Measurements from ENCODE around the gene ARHGAP40. TPM values are rescaled to one million over a fixed set of nuclear protein-coding genes. Genes with fewer than 3 reads are reported as not detected.

The ARHGAP40 gene
- total and polyA plus RNA-seq, 2 of the 8 experiments (the other 6 are each of a cell fraction or from before 2014, with no cell fraction given), result 0.74 to 1.4 TPM

DNA sequence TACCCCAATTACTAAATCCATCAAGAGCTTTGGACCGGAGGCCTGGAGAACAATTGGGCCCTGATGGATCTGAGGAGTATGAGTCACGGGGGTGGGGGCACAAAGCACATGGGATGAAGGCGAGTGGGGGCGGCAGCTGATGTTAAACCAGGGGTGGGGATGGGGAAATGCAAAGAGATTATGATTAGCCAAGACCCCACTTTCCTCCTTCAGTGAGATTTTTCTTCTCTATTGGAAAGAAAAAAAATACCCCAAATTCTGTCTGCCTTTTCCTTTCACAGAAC lies 57.9 kb downstream of the ARHGAP40 start:
- Histone ChIP-seq H3K27ac (ENCODE audit: low read depth, low read length) (no peak overlapping the region), H3K4me3 (ENCODE audit: extremely low read depth in 1 of 4, insufficient read depth in 2 of 4, low read depth in 3 of 4, low read length in 4 of 4) (no peak overlapping the region), H4K20me1 (replicated peaks in 1 of 2; ENCODE audit: control insufficient read depth in 1 of 2, insufficient read depth in 2 of 2, low read length in 2 of 2) (no peaks in the 10 kb centered on the region), H4K8ac (ENCODE audit: extremely low read depth, insufficient read depth, low read length) (no peak overlapping the region), H3K4me1 (replicated peaks in 1 of 4; ENCODE audit: control insufficient read depth in 3 of 4, insufficient read depth in 4 of 4, low read length in 3 of 4) (peaks cover 0 to 7% (median 2%) of the 10 kb centered on the region in 4 experiments; a peak in 3 of 7 replicates), H2BK120ac (replicated peaks; ENCODE audit: low read depth, low read length) (no peak overlapping the region), H3K9me3 (ENCODE audit: insufficient read depth in 2 of 2, low read depth in 1 of 2, low read length in 1 of 2) (no peaks in the 10 kb centered on the region), H3K79me1 (ENCODE audit: low read depth, low read length) (no peaks in the 10 kb centered on the region), H3K23me2 (ENCODE audit: low read depth, low read length) (no peaks in the 10 kb centered on the region), H4K91ac (replicated peaks; ENCODE audit: insufficient read length, low read length) (no peak overlapping the region), H3K27me3 (replicated peaks in 1 of 4; ENCODE audit: control insufficient read depth in 3 of 4, extremely low read depth in 1 of 4, insufficient read depth in 3 of 4, low read length in 3 of 4) (peaks cover 0 to 2% (median 0%) of the 10 kb centered on the region in 4 experiments; a peak in 4 of 7 replicates), H2BK5ac (ENCODE audit: low read depth, low read length) (no peak overlapping the region), H3K14ac (ENCODE audit: insufficient read length) (no peak overlapping the region), H3K4me2 (ENCODE audit: insufficient read depth in 1 of 2, low read depth in 2 of 2, low read length in 2 of 2) (no peak overlapping the region; a peak in 1 of 4 replicates), H3K9ac (replicated peaks in 1 of 4; ENCODE audit: extremely low read depth in 1 of 4, low read depth in 3 of 4, low read length in 3 of 4) (no peak overlapping the region), H2BK12ac (ENCODE audit: low read depth, low read length) (no peak overlapping the region), H3K23ac (ENCODE audit: insufficient read length) (no peak overlapping the region), H3K56ac (replicated peaks; ENCODE audit: insufficient read length, low read depth, low read length) (no peak overlapping the region), H4K5ac (ENCODE audit: insufficient read length, low read depth, low read length) (no peak overlapping the region), H3K79me2 (ENCODE audit: control insufficient read depth in 1 of 2, insufficient read depth in 2 of 2, low read length in 2 of 2) (no peaks in the 10 kb centered on the region), H2AFZ (ENCODE audit: low read length) (no peak overlapping the region), H3K18ac (ENCODE audit: extremely low read depth, low read length) (no peak overlapping the region), H2BK20ac (ENCODE audit: low read length) (no peak overlapping the region), H2BK15ac (ENCODE audit: low read length) (no peak overlapping the region), H3K36me3 (ENCODE audit: control insufficient read depth in 2 of 4, insufficient read depth in 4 of 4, low read length in 3 of 4) (no peaks in the 10 kb centered on the region), H2AK5ac (ENCODE audit: low read depth, low read length) (no peak overlapping the region), H3K4ac (replicated peaks; ENCODE audit: insufficient read length, low read depth, low read length) (no peak overlapping the region)
- TF ChIP-seq MAX (IDR thresholded peaks at IDR 0.05), result no peak
- ChIA-PET POLR2A (ENCODE audit: partially characterized antibody) (interaction anchor here (0.8 to 1.0 kb wide), 2 partner anchors 15 to 16 kb away, joined by 3 read pairs; no protein-coding TSS in a partner anchor), CTCF (ENCODE audit: partially characterized antibody) (interaction anchor here (1.0 to 6.7 kb wide), 26 partner anchors 11 to 389 kb away, joined by 3 to 88 read pairs (median 10); partner anchors contain the start of gene SLC32A1)
- FAIRE-seq, result no peak
- 78% methylated on average over 4 of the region's 4 CpGs; no CpG with 5 or more reads in 1 of the 2 experiments for WGBS, 2 experiments (ENCODE audit: extremely low coverage in 1 of 2, insufficient coverage in 1 of 2, insufficient read length in 1 of 2, insufficient replicate concordance in 2 of 2, low coverage in 1 of 2, low lambda C conversion rate in 2 of 2, missing lambda C conversion rate in 1 of 2)
- DNase-seq (ENCODE audit: low read depth in 1 of 2, low spot score in 2 of 2), result no peak

All from H1 (cell line).